ENCODE data around the gene ATP6V0C. TPM values are rescaled to one million over a fixed set of nuclear protein-coding genes. Genes with fewer than 3 reads are reported as not detected.

ATP6V0C gene
- total and polyA plus RNA-seq, 2 of the 13 experiments (the other 11 are each of a cell fraction or from before 2014, with no cell fraction given) = 10.4 to 20.1 TPM

DNA sequence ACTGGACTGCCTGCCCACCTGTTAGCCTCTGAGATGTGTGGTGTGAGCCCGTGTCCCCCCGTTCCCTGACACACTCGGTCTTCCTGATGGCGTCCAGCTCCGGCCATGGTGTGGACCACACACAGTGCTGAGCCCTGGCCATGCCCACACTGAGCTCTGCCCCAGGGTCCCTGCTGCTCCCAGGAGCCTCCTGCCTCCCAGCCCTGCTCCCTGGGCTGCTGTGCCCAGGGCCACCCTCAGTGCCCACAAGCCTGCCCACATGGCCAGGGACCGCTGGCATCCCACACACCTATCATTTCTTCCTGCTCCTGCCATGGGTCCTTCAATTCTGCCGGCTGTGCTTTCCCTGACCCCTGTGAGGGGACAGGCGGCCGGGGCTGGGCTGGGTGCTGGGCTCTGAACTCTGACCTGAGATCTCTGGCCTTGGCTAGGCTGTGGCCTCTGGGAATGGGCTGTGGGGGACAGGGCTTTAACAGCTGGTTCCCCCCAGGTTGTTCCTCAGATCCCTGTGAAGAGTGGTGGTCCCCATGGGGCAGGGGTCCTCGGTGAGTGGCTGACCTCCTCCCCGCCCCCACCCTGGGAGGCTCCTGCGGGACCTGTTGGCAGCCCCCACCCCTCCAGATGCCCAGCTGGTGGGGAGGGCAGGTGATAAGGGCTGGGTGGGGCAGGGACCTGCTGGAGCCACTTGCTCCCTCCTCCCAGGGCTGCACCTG is 13.5 kb downstream of the ATP6V0C start (continued):
- TF ChIP-seq ZBTB42 (CRISPR knock-in tag; IDR thresholded peaks at IDR 0.05) (no peak), MED1 (CRISPR knock-in tag; IDR thresholded peaks at IDR 0.05) (no peak), ZBTB38 (CRISPR knock-in tag; IDR thresholded peaks at IDR 0.05) (no peak), ZNF224 (CRISPR knock-in tag; IDR thresholded peaks at IDR 0.05) (no peak), ZNF563 (CRISPR knock-in tag; IDR thresholded peaks at IDR 0.05) (no peak), RFX1 (IDR thresholded peaks at IDR 0.05) (no peak), SAFB2 (CRISPR knock-in tag; IDR thresholded peaks at IDR 0.05; ENCODE audit: borderline replicate concordance, low read depth) (no peak), KAT7 (CRISPR knock-in tag; IDR thresholded peaks at IDR 0.05; ENCODE audit: borderline replicate concordance) (no peak), GTF2F1 (IDR thresholded peaks at IDR 0.05; ENCODE audit: low read length) (no peak), MXD4 (CRISPR knock-in tag; IDR thresholded peaks at IDR 0.05) (no peak), ESRRA (CRISPR knock-in tag; IDR thresholded peaks at IDR 0.05; ENCODE audit: low read depth) (0 out of 2 replicates have a peak, but pooled peaks have one; percentile 28), CREBL2 (CRISPR knock-in tag; IDR thresholded peaks at IDR 0.05; ENCODE audit: borderline replicate concordance) (no peak), TAF1 (CRISPR knock-in tag; IDR thresholded peaks at IDR 0.05) (no peak), NCOR1 (IDR thresholded peaks at IDR 0.05; ENCODE audit: borderline replicate concordance, low read length) (no peak), ZNF609 (CRISPR knock-in tag; IDR thresholded peaks at IDR 0.05; ENCODE audit: borderline replicate concordance) (peak; percentile 41; the same call in 1 of the 2 replicates), SP5 (CRISPR knock-in tag; IDR thresholded peaks at IDR 0.05; ENCODE audit: borderline replicate concordance, low read depth) (no peak), ZMAT5 (CRISPR knock-in tag; IDR thresholded peaks at IDR 0.05; ENCODE audit: borderline replicate concordance, low read depth) (no peak), ZBTB7A (CRISPR knock-in tag; IDR thresholded peaks at IDR 0.05) (no peak), DMAP1 (CRISPR knock-in tag; IDR thresholded peaks at IDR 0.05) (no peak), HNRNPUL1 (IDR thresholded peaks at IDR 0.05; ENCODE audit: low read depth, low read length) (no peak), ZBTB43 (CRISPR knock-in tag; conservative IDR thresholded peaks at IDR 0.05) (no peak), ZNF282 (IDR thresholded peaks at IDR 0.05; ENCODE audit: partially characterized antibody) (no peak)
- TF ChIP-seq, protein P1, sequence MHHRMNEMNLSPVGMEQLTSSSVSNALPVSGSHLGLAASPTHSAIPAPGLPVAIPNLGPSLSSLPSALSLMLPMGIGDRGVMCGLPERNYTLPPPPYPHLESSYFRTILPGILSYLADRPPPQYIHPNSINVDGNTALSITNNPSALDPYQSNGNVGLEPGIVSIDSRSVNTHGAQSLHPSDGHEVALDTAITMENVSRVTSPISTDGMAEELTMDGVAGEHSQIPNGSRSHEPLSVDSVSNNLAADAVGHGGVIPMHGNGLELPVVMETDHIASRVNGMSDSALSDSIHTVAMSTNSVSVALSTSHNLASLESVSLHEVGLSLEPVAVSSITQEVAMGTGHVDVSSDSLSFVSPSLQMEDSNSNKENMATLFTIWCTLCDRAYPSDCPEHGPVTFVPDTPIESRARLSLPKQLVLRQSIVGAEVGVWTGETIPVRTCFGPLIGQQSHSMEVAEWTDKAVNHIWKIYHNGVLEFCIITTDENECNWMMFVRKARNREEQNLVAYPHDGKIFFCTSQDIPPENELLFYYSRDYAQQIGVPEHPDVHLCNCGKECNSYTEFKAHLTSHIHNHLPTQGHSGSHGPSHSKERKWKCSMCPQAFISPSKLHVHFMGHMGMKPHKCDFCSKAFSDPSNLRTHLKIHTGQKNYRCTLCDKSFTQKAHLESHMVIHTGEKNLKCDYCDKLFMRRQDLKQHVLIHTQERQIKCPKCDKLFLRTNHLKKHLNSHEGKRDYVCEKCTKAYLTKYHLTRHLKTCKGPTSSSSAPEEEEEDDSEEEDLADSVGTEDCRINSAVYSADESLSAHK (CRISPR knock-in tag; IDR thresholded peaks at IDR 0.05; ENCODE audit: borderline replicate concordance) = no peak
